NCI-H2029 (cell line): ENCODE measurements around the gene PSMD8.
"Not testable (repeated sequence)": the region's sequence is repeated elsewhere in the genome, so short reads cannot be mapped to it uniquely, and the experiment has no call there.

Experiments used
- DNase-seq: peaks from one replicate; lab custom pipeline; 2025; lab: John Stamatoyannopoulos, UW

PSMD8 gene

GRCh38 chr19:38362076-38362945, 12.1 kb upstream of the PSMD8 start:
- DNase-seq: peak; percentile 17

- DNase-seq: not testable (repeated sequence)
Measured at GRCh38 chr19:38362946-38363688, 11.3 kb upstream of the PSMD8 start.

- DNase-seq: no peak
Measured at GRCh38 chr19:38367041-38367440, 7.3 kb upstream of the PSMD8 start.

- DNase-seq: no peak
Measured at GRCh38 chr19:38369584-38369983, 4.8 kb upstream of the PSMD8 start.

- no peak for DNase-seq
Measured at GRCh38 chr19:38370299-38370698, 4.1 kb upstream of the PSMD8 start.

GRCh38 chr19:38371081-38371480, 3.3 kb upstream of the PSMD8 start:
- DNase-seq: no peak

GRCh38 chr19:38373907-38374331, 452 bp upstream of the PSMD8 start:
- no peak for DNase-seq

- DNase-seq: no peak
Measured at GRCh38 chr19:38375098-38375493, 725 bp downstream of the PSMD8 start.

GRCh38 chr19:38375748-38376147, 1.4 kb downstream of the PSMD8 start:
- DNase-seq: no peak

GRCh38 chr19:38376576-38376975, 2.2 kb downstream of the PSMD8 start:
- no peak for DNase-seq

- no peak for DNase-seq
Measured at GRCh38 chr19:38377052-38377451, 2.7 kb downstream of the PSMD8 start.

GRCh38 chr19:38378866-38379265, 4.5 kb downstream of the PSMD8 start:
- no peak for DNase-seq

- DNase-seq: no peak
Measured at GRCh38 chr19:38381138-38381537, 6.8 kb downstream of the PSMD8 start.

- DNase-seq: no peak
Measured at GRCh38 chr19:38383184-38383583, 8.8 kb downstream of the PSMD8 start.

- DNase-seq: no peak
Measured at GRCh38 chr19:38383743-38384142, 9.4 kb downstream of the PSMD8 start.

- DNase-seq: no peak
Measured at GRCh38 chr19:38384209-38385027, 10.0 kb downstream of the PSMD8 start.

- no peak for DNase-seq
Measured at GRCh38 chr19:38385057-38385803, 10.9 kb downstream of the PSMD8 start.

GRCh38 chr19:38385804-38386257, 11.5 kb downstream of the PSMD8 start:
- no peak for DNase-seq

GRCh38 chr19:38386300-38386970, 12.1 kb downstream of the PSMD8 start:
- DNase-seq: no peak

GRCh38 chr19:38386971-38387549, 12.7 kb downstream of the PSMD8 start:
- no peak for DNase-seq
